ENCODE data around the gene MSI2.

The MSI2 gene

GRCh38 chr17:57699751-57700219 lies 443.5 kb downstream of the MSI2 start:
- Histone ChIP-seq H3K4me2 (ENCODE audit: low read length) (no peak overlapping the region), H3K4me1 (ENCODE audit: insufficient read depth, low read length, severe bottlenecking) (no peaks in the 10 kb centered on the region), H4K20me1 (ENCODE audit: insufficient read depth, low read length) (no peaks in the 10 kb centered on the region)

GRCh38 chr17:57701124-57701523 lies 444.8 kb downstream of the MSI2 start:
- Histone ChIP-seq H3K27me3 (ENCODE audit: insufficient read depth, low read length) (no peaks in the 10 kb centered on the region), H4K20me1 (ENCODE audit: insufficient read depth, low read length) (no peaks in the 10 kb centered on the region), H3K4me2 (ENCODE audit: low read length) (no peak overlapping the region), H3K9ac (ENCODE audit: low read length) (no peak overlapping the region), H3F3A (ENCODE audit: insufficient read depth, low read length) (no peaks in the 10 kb centered on the region), H3K4me3 (ENCODE audit: low read depth, low read length, poor library complexity, severe bottlenecking) (no peak overlapping the region), H3K4me1 (ENCODE audit: insufficient read depth, low read length, severe bottlenecking) (no peaks in the 10 kb centered on the region), H3K79me2 (ENCODE audit: insufficient read depth, low read length) (no peaks in the 10 kb centered on the region), H3K36me3 (ENCODE audit: insufficient read depth, low read length) (no peaks in the 10 kb centered on the region), H3K27ac (ENCODE audit: low read depth, low read length, poor library complexity, severe bottlenecking) (no peak overlapping the region), H3K9me3 (ENCODE audit: low read length) (no peaks in the 10 kb centered on the region), H2AFZ (ENCODE audit: low read length) (no peak overlapping the region), H3K9me2 (ENCODE audit: low read depth, low read length) (no peaks in the 10 kb centered on the region)
- no peak for TF ChIP-seq CTCF (IDR thresholded peaks at IDR 0.05; ENCODE audit: low read length)
- no peak for TF ChIP-seq EZH2 (IDR thresholded peaks at IDR 0.05; ENCODE audit: borderline replicate concordance, low read length)

More at GRCh38 chr17:57699751-57700219, 443.5 kb downstream of the MSI2 start:
- H3F3A ChIP-seq (ENCODE audit: insufficient read depth, low read length) = no peaks in the 10 kb centered on the region
- no peaks in the 10 kb centered on the region for H3K9me3 ChIP-seq (ENCODE audit: low read length)
- TF ChIP-seq EZH2 (IDR thresholded peaks at IDR 0.05; ENCODE audit: borderline replicate concordance, low read length) = no peak
- TF ChIP-seq CTCF (IDR thresholded peaks at IDR 0.05; ENCODE audit: low read length) = no peak
- H3K27ac ChIP-seq (ENCODE audit: low read depth, low read length, poor library complexity, severe bottlenecking) = no peak overlapping the region
- H3K36me3 ChIP-seq (ENCODE audit: insufficient read depth, low read length) = no peaks in the 10 kb centered on the region
- H2AFZ ChIP-seq (ENCODE audit: low read length) = no peak overlapping the region
- H3K9ac ChIP-seq (ENCODE audit: low read length) = no peak overlapping the region
- H3K4me3 ChIP-seq (ENCODE audit: low read depth, low read length, poor library complexity, severe bottlenecking) = no peak overlapping the region
- no peaks in the 10 kb centered on the region for H3K79me2 ChIP-seq (ENCODE audit: insufficient read depth, low read length)
- H3K9me2 ChIP-seq (ENCODE audit: low read depth, low read length) = no peaks in the 10 kb centered on the region
- no peaks in the 10 kb centered on the region for H3K27me3 ChIP-seq (ENCODE audit: insufficient read depth, low read length)

- no peaks in the 10 kb centered on the region for H3K9me3 ChIP-seq (ENCODE audit: low read length)
- no peak overlapping the region for H3K4me2 ChIP-seq (ENCODE audit: low read length)
- H4K20me1 ChIP-seq (ENCODE audit: insufficient read depth, low read length) = no peaks in the 10 kb centered on the region
- H3F3A ChIP-seq (ENCODE audit: insufficient read depth, low read length) = no peaks in the 10 kb centered on the region
- no peaks in the 10 kb centered on the region for H3K27me3 ChIP-seq (ENCODE audit: insufficient read depth, low read length)
- no peak overlapping the region for H3K27ac ChIP-seq (ENCODE audit: low read depth, low read length, poor library complexity, severe bottlenecking)
- H3K4me3 ChIP-seq (ENCODE audit: low read depth, low read length, poor library complexity, severe bottlenecking) = no peak overlapping the region
- H2AFZ ChIP-seq (ENCODE audit: low read length) = no peak overlapping the region
- no peaks in the 10 kb centered on the region for H3K36me3 ChIP-seq (ENCODE audit: insufficient read depth, low read length)
- no peak for TF ChIP-seq EZH2 (IDR thresholded peaks at IDR 0.05; ENCODE audit: borderline replicate concordance, low read length)
- no peak for TF ChIP-seq CTCF (IDR thresholded peaks at IDR 0.05; ENCODE audit: low read length)
- H3K9ac ChIP-seq (ENCODE audit: low read length) = no peak overlapping the region
- no peaks in the 10 kb centered on the region for H3K9me2 ChIP-seq (ENCODE audit: low read depth, low read length)
- no peaks in the 10 kb centered on the region for H3K79me2 ChIP-seq (ENCODE audit: insufficient read depth, low read length)
- no peaks in the 10 kb centered on the region for H3K4me1 ChIP-seq (ENCODE audit: insufficient read depth, low read length, severe bottlenecking)
Observed at GRCh38 chr17:57703273-57703672, 446.9 kb downstream of the MSI2 start.
